ENCODE data around the gene IL2RA. TPM values are rescaled to one million over a fixed set of nuclear protein-coding genes. Genes with fewer than 3 reads are reported as not detected.
"Not testable (repeated sequence)": the region's sequence is repeated elsewhere in the genome, so short reads cannot be mapped to it uniquely, and the experiment has no call there.

The IL2RA gene
- total RNA-seq, 1 experiment from 2014 or later, result not detected

DNA sequence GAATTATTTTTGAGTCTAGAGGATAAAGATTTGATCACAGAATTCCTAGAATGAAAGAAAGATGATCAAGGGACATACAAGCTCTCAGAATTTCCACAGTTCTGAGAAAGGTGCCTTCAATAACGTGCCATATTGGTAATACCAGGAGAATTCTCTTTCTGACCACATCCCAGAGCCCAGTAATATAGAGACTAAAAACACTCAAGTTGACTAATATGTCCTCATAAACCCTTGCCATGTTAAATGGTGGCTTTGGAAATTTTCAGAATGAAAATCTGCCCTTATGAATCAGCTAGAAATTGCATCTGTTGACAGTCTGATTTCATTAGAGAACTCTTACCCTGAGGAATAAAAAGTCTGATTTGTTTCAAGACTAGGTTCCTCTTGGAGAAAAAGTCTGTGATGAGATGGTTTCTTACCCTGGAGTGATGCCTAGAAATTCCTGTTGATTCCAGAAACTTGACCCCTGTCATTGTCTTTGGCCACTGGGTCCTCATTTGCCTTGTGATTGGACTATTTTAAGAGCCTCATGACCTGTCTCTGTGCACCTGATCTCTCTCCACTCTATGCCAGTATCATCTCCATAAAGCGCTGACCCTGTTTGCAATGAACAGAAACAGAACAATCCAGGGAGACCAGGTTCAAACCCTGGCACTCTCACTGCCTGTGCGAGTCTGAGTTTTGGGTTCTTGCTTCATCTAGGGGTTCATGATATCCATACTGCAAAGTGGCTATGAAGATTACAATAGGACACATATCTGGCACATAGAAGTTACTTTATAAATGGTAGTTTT, 3.3 kb downstream of the IL2RA start:
- DNase-seq (ENCODE audit: low read depth), result no peak

DNA sequence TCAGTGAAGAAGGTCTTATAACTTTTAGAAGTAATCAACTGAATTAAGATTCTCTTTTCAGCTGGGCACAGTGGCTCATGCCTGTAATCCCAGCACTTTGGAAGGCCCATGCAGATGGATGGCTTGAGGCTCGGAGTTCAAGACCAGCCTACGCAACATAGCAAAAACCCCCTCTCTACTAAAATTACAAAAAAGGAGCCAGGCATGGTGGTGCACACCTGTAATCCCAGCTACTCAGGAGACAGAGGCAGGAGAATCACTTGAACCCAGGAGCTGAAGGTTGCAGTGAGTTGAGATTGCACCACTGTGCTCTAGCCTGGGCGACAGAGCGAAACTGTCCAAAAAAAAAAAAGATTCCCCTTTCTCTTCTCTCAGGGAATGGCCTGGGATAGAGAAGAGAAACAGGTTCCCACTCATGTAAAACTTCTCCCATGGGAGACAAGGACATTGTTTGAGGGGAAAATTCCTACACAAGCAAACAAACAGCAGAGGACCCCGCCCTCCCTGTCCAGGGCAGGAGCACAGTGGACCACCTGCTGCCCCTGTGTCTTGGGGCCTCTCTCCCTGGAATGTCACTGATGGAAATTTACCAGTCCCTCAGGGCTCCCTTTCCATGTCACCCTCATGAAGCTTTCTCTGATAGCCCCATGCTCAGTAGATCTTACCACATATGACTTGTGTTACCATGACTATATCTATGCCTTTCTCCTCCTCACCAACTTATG, 5.6 kb downstream of the IL2RA start:
- DNase-seq (ENCODE audit: low read depth), result no peak

DNA sequence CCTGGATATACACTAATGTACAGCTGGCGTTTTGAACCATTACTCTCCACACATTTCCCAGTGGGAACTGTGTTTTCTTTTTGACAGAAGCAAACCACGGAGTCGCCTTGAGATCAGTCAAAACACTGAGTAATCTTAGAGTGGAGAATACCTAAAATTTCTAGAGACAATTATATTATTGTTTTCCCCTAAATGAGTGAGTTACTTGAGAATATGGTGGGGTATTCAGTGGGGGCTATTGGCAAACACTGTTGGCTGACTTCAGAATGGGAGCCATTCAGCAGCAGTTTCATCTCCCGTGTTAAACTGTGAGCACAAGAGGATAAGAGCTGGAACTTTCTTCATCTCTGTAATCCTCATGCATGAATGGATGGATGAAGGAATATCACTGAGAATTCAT, 6.2 kb downstream of the IL2RA start:
- DNase-seq (ENCODE audit: low read depth), result no peak

DNA sequence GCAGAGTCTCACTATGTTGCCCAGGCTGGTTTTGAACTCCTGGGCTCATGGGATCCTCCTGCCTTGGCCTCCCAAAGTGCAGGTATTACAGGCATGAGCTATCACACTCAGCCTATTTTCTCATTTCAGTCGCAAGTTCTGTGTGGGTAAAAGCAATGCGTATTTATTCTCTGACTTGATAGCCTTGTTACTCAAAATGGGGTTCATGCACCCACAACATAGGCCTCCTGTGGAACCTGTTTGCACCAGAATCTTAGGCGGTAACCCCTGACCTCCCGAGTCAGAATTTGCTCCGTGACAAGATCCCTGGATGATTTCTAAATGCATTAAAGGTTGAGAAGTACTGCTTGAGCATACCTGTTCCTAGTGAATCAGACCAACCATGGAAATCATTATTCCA, 7.3 kb downstream of the IL2RA start:
- no peak for DNase-seq (ENCODE audit: low read depth)

DNA sequence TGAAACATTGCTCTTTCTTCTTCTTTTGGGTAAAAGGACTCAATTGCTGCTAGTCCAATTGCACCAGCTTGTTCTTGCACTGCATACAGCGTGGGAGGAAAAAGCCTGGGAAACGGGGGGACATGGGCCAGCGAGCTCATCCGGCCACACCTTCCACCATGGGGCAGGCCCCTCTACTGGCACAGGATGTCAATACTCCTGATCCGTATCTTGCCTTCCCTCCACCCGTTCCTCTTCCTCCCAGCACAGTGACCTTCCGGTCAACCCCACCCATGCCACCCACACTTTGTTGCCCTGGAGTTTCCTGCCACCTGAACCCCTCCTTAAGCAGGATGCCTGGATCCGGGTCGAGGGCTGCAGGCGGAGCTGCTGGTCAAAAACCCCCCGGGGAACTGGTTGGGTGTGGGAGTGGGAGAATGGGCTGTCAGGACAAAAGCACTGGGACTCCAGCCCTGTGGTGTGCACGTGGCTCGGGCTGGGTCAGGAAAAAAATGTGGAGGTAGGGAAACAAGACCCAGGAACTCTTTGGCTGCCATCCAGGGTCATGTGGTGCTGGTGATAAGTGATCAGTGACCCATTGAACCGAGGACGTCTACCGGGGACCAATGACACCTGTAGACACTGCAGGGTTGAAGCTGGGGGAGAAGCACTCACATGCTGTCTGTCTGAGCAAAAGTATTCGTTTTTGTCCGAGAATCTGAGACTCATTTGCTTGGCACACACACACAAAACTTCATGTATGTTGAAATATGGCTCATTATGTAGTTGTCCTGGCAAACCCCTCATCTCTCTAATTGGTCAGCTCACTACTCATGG, 8.1 kb downstream of the IL2RA start:
- no peak for DNase-seq (ENCODE audit: low read depth)

DNA sequence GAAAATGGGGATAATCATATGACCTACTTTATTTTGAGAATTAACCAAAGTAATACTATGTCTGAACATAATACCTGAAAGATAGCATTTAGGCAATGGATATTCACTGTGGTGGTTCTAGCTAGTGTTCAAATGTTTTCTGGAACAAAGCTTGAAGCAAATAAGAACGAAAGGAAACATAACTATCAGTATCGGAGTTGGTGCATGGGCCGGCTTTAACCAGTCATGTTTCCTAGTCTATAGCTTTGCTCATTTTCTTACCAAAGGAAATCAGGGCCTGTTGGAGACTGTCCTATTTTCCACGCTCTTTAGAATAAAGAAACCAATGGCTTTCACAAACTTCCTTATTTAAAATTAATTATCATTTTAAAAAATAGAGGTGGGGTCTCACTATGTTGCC, 8.9 kb downstream of the IL2RA start:
- DNase-seq (ENCODE audit: low read depth), result no peak

DNA sequence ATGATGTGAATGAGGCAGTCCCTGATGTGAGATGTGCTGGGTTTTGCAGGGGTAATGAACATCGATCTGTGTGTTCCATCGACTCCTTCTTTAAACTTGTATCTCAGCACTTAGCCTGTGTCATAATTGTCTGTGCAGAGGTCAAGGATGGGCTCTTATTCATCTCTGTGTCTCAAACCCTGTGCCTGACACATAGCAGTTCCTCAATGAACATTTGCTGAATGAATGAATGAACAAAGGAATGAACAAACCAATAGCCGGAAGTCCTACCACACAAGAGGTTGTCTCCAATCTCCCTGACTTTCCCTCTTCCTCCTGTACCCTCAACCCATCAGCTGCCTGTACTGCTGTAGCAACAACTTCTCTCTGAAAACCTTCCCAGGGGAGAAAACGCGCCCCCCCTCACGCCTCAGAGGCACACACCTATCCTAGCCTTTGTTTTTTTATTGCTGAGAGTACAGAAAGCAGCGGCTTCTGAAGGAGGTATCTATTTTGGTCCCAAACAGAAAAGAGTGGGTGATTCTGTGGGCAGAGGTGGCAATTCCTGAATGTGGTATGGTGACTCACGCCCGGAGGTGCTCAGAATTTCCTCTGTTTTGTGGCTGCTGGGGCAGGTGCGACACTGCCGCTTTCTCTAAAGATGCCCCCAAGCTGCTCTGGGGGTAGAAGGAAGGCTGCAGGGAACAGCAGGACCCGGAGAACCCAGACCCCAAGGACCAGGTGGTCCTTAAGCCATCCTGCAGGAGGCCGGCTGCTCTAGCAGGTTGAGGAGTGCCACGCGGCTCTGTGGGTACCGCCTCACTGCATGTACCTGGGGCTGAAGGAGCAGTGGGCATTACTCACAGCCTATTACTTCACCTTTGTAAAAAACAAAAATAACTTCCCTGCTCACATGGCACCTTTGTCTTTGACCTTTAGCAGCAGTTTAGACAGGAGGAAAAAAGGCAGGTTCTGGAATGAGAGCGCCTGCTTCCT, 9.6 kb downstream of the IL2RA start:
- no peak for DNase-seq (ENCODE audit: low read depth)

DNA sequence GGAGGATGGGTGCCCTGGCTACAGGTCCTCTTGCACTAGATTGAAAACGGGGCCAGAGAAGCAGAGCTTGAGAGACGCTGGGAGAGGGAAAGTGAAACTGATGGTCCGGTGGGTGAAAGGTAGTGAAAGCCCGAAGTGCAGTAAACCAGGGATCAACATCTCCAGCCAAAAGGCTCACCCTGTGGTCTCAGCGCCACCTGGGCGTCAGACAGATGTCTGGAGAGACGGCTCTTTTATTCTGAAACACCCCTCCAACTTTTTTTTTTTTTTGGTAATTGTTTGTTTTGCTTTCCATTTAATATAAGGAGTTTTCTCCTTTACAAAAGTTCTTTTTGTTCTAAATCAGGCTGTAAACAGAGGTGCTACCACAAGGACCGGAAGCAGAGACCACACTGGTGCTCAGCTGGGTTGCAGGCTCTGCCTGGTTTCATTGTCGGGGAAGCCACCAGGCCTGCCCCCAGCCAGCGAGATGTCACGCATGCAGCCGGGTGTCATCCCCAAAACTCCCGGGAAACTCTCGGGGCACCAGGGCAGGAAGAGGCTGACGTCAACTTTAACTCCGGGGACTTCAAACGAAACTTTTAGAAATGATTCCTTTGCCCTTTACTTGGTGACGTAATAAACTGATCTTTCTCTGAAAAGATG, 11.2 kb downstream of the IL2RA start:
- peak; percentile 76 for DNase-seq (ENCODE audit: low read depth)

DNA sequence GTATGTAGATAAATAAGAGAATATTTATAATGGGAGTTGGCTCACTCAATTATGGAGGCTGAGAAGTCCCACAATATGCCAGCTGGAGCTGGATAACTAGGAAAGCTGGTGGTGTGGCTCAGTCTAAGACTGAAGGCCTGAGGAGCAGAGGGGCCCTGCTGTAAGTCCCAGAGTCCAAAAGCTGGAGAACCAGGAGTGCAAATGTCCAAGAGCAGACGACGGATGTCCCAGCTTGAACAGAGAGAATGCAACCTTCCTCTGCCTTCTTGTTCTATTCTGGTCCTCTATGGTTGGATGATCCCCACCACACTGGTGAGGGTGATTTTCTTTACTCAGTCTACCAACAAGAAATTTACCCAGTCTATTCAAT, 13.2 kb downstream of the IL2RA start:
- no peak for DNase-seq (ENCODE audit: low read depth)

DNA sequence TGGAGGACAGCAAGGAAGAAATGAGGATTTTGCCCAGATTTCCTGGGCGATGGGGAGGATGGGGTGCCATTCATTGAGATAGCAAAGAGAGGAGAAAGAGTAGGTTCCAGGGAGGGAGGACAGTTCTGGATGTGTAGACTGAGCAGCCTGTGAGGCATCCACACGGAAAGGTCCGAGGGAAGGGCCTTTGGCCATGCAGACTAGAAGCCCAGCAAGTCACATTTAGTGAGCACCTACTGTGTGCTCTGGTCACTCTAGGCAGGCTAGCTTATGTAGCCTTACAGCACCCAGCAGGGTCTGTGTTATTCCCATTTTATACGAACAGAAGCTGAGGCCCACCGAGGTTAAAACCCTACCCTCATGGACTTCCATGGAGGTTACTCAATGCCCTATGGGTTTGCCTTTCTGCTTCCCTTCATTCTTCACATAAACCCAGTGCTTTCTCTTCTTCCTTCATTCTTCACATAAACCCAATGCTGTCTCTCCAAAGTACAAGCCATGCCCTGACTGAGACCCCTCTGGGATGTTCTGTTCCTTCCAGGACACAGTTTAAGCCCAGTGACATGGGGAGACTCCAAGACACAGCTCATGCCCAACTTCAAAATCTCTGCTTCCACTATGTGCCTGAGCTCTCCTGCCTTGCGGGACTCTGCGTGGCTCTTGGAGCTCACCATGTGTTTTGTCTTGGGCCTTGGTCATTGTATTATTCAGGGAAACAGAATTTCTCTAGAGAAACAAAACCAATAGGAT, 13.7 kb downstream of the IL2RA start:
- no peak for DNase-seq (ENCODE audit: low read depth)

DNA sequence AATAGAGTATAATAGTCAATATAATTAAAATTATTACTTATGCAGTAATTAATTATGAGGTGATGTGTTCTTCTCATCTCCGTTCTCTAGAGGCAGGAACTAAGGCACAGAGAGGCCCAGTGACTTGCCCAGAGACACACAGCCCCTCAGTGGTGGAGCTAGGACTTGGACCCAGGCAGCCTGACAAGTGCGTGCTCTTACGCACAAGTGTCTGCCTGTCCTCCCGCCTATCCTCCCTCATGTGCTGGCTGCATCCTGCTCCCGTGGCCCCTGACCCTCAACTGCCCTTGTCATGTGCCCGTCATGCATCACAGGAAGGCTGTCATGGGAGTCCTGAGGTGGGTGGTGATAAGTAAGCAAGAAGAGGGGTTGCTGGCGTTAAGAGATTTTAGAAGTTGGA, 14.3 kb downstream of the IL2RA start:
- DNase-seq (ENCODE audit: low read depth), result no peak

DNA sequence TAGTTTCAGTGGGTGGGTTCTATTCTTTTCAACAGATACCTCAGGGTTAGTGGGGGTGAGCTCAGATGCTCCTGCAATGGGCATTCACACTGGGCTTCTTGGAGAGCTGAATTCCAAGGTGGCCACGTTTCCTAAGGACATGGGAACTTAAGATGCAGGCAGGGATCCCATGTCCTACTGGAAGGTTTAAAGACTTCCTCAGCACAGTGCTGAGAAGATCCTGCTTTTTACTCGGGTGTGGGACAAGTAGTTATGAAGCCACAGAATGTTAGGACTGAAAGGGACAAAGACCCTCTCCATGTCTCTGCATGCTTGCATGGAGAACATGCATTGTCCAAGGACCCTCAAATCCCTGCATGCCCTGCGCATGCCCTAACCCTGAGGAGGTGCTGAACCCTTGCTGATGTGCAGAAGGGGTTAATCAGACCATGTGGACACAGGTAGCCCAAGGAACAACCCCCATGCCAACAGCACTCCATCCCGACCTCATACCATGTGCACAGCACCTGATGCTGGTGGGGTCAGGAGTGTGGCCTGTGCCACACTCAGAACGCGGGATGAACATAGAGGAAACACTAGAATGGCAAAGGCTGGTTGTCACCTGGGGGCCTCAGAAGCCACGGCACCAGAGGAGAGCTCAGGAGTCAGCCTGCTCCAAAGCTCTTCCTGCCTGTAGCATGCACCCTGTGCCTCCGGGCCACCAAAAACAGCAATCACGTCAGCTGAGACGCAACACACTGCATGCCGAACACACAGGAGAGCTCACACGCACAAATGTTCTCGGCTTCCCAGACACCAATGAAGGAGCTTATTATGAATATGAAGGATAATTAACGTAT, 15.2 kb downstream of the IL2RA start:
- DNase-seq (ENCODE audit: low read depth), result no peak

DNA sequence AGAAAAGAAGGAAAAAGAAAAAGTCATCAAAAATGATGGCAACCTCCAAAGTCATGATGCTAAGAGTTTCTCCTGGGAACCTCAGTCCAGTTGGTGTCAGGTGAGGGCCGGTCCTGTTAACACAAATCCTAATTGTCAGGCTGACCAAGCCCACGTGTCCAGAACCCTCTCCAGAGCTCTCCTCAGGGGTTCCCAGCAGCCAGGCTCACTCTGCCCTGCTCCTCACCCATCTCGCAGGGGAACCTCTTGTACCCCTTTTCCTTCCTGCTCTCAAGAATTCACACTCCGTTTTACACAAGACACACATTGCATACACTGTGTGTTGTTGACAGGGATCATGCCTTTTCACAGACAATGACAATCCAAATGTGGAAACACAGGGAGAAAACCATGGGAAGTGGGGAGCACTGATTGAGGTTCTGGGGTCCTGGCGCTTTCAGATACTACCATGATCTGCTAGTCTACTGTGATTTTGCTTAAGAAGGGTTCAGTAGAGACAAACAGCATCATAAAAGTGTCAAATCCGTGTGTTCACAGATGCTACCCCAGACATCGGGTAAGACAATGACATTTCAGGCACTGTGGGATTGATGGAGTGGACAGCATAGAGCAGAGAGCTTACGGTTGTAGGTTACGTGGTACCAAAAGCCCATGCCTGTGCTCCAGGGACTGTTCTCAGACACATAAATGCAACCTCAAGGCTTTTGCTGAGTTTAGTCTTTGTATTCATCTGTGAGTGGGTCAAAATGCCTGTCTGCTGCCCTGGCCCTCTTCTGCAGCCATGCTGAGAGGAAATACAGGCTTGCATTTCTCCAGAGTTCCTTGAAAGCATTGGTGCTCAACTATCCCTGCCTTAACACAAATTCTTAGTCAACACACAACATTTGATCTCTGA, 16.0 kb downstream of the IL2RA start:
- no peak for DNase-seq (ENCODE audit: low read depth)

DNA sequence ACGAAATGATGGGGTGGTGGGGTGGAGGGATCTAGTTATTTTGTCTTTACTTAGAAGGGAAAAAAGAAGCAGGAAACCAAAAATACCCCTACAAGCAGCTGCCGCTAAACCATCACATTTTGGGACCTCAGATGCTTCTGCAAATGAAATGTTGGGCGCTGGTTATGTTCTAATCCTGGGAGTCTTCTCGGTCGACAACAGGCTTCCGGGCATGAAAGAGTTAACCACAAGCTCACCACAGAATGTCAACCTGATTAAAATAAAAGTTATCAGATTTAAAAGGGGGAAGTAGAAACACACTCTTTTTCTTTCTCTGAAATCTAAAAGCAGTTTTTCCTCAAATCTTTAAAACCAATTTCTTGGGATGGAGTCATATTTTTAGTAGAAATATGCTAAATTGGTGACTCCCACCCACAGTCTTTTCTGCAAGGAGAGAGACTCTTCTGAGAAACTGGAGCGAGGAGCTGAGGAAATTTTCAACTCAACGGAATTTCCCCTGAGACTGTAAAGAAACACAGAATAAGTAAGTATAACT, 16.8 kb downstream of the IL2RA start:
- DNase-seq (ENCODE audit: low read depth), result no peak

DNA sequence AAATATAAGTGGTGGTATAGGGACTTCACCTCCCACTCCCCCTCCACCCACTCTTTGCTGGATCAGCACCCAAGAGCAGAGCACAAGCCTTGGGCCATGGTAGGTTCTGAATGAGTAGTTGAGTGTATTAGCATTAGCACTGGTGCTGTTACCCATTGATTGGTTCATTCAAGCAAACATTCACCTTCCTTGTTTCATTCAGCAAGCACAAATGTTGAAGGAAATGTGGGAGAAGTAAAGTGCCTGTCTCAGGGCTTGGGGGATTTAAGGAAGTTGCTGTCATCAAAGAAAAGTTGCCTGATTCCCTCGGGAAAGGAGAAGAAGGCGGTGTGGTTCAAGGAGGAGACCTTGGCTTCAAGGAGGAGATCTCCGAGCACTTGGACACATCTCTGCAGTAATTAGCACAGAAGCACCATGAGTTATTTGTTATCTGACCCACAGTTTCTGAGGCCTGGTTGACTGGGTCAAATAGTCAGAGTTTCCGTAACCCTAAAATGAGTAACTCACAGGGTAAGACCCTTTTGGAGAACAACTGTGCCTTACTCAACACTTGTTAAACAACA, 17.3 kb downstream of the IL2RA start:
- DNase-seq (ENCODE audit: low read depth), result no peak

DNA sequence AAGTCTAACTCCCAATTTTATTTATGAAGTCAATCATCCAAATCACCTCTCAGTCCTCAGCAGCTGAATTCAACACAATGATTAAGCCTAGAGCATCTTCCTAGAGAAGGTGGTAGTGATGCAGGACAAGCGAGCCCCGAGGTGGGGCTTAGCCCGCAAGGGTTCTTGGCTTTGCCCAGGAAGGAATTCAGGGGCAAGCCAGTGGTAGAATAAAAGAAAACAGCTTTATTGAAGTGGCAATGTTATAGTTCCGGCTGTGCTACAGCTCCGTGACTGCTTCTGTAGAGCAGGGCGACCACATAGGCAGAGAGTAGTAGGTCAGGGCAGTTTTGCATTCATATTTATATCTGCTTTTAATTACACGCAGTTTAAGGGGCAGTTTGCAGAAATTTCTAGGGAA, 18.1 kb downstream of the IL2RA start:
- DNase-seq (ENCODE audit: low read depth), result no peak

DNA sequence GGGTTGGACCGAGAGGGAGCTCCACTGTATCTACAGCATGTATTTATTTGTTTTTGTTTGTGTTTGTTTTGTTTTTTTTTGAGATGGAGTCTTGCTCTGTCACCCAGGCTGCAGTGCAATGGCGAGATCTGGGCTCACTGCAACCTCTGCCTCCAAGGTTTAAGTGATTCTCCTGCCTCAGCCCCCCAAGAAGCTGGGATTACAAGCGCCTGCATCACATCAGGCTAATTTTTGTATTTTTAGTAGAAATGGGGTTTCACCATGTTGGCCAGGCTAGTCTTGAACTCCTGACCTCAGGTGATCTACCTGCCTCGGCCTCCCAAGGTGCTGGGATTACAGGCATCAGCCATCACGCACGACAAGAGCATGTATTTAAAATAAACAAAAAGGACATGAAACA, 18.8 kb downstream of the IL2RA start:
- not testable (repeated sequence) for DNase-seq (ENCODE audit: low read depth)

DNA sequence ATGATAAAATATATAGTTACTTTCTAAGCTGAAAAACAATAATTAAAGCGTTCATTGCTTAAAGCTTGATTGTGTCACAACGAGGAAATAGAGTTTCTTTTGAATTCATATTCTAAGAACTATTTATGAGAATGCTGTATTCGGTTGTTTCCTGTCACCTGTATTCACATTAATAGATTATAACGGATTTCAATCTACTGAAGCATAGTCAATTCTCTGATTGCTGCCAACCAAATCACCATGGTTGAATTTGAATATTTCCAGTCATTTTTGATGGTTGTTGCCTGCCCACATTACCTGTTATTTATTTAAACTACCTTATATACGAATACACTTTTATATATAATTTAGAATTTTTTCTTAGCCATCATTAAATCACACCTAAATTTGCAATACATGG, 22.0 kb downstream of the IL2RA start:
- DNase-seq (ENCODE audit: low read depth), result no peak

Measured in Daoy (cell line).